Right atrium auricular region (tissue), 2 donors: ENCODE data around the gene DNAJA2. TPM values are rescaled to one million over a fixed set of nuclear protein-coding genes. Genes with fewer than 3 reads are reported as not detected.
A peak's percentile ranks its signal among the peaks of the same experiment; 100 is the strongest.
"Not testable (repeated sequence)": the region's sequence is repeated elsewhere in the genome, so short reads cannot be mapped to it uniquely, and the experiment has no call there.

Experiments used
- DNase-seq: peaks from one replicate; pipeline ENCODE4 v3.0.0-alpha.2; 2019; ENCODE audit warnings: low spot score
- H3K27ac ChIP-seq, 2 donors: fragments of 200-600 bp; sonication (generic); 1 replicate in 1 of 2; 2 replicates in 1 of 2; pipeline ENCODE4 v1.5.1; 2016 to 2019
- H3K27me3 ChIP-seq, 2 donors: fragments of 200-600 bp; sonication (generic); one replicate each; pipeline versions ENCODE4 v1.5.1 to v1.6.0; 2017 to 2019
- H3K36me3 ChIP-seq: fragments of 200-600 bp; sonication (generic); one replicate; pipeline ENCODE4 v1.5.1; 2016
- H3K4me1 ChIP-seq, 2 donors: fragments of 200-600 bp; sonication (generic); one replicate each; pipeline versions ENCODE4 v1.5.1 to v1.6.0; 2017 to 2019
- H3K4me3 ChIP-seq, 2 donors: fragments of 200-600 bp; sonication (generic); 1 replicate in 1 of 2; 2 replicates in 1 of 2; pipeline ENCODE4 v1.5.1; 2017 to 2019; ENCODE audit warnings: mild to moderate bottlenecking in 1 of 2, moderate library complexity in 1 of 2
- H3K9me3 ChIP-seq, 2 donors: fragments of 200-600 bp; sonication (generic); one replicate each; pipeline ENCODE4 v1.5.1; 2019
- CTCF ChIP-seq, 2 donors: fragments of 200-600 bp; sonication (generic); IDR thresholded peaks; one replicate each; pipeline ENCODE4 v1.5.1; 2019; ENCODE audit warnings: antibody characterized with exemption in 2 of 2
- total RNA-seq, 2 donors: library from RNA; depleted of rRNA; stranded (reverse); fragments of >200 nt; gene quantifications; one replicate each; pipeline ENCODE4 v1.1.0, GENCODE V29; 2016

Gene DNAJA2
- total RNA-seq, 2 donors from 2014 or later, result 50.6 to 74.0 TPM

- no peak for TF ChIP-seq CTCF (IDR thresholded peaks at IDR 0.05)
Measured at GRCh38 chr16:46948548-46949166, 24.8 kb downstream of the DNAJA2 start.

DNA sequence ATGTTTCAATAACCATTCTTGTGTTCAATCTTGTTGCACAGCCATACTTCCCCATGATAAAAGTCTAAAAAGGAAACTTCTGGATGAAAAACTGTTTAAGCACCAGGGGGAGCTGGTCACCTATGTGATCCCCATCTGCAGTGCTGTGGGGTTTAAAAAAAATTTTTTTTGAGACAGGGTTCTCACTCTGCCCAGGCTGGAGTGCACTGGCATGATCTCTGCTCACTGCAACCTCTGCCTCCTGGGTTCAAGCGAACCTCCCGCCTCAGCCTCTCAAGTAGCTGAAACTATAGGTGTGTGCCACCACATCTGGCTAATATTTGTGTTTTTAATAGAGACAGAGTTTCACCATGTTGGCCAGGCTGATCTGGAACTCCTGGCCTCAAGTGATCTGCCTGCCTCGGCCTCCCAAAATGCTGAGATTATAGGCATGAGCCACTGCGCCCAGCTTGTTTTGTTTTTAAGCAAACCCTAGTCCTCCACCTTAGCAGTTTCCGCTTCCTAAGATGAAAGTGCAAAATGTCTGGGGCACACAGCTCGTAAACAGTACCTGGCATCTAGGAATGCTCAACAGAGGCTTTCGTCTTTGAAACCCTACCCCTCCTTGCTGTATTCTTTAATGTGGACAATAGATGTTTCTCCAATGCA is 25.4 kb downstream of the DNAJA2 start:
- no peak for DNase-seq
- TF ChIP-seq CTCF (IDR thresholded peaks at IDR 0.05), result peak in 1 of 2 donors; percentile 59
- Histone ChIP-seq H3K27ac (no peak overlapping the region), H3K27me3 (no peaks in the 10 kb centered on the region), H3K4me1 (no peaks in the 10 kb centered on the region), H3K9me3 (no peaks in the 10 kb centered on the region), H3K4me3 (no peak overlapping the region), H3K36me3 (no peaks in the 10 kb centered on the region)

More at GRCh38 chr16:46948548-46949166, 24.8 kb downstream of the DNAJA2 start:
- no peak for DNase-seq
- Histone ChIP-seq H3K36me3 (no peaks in the 10 kb centered on the region), H3K4me1 (no peaks in the 10 kb centered on the region), H3K4me3 (no peak overlapping the region), H3K27ac (no peak overlapping the region), H3K27me3 (no peaks in the 10 kb centered on the region), H3K9me3 (no peaks in the 10 kb centered on the region)

GRCh38 chr16:46944713-46945112 is 28.8 kb downstream of the DNAJA2 start:
- H3K27ac ChIP-seq, DNase-seq: not testable (repeated sequence)

GRCh38 chr16:46937536-46937935 is 35.9 kb downstream of the DNAJA2 start:
- Histone ChIP-seq H3K27ac (no peak overlapping the region), H3K4me3 (no peak overlapping the region), H3K9me3 (no peaks in the 10 kb centered on the region), H3K36me3 (no peaks in the 10 kb centered on the region), H3K4me1 (no peaks in the 10 kb centered on the region), H3K27me3 (no peaks in the 10 kb centered on the region)
- no peak for TF ChIP-seq CTCF (IDR thresholded peaks at IDR 0.05)
- DNase-seq, result no peak

More at GRCh38 chr16:46944713-46945112, 28.8 kb downstream of the DNAJA2 start:
- not testable (repeated sequence) for H3K4me3 ChIP-seq, H3K4me1 ChIP-seq, H3K36me3 ChIP-seq, H3K9me3 ChIP-seq, H3K27me3 ChIP-seq

DNA sequence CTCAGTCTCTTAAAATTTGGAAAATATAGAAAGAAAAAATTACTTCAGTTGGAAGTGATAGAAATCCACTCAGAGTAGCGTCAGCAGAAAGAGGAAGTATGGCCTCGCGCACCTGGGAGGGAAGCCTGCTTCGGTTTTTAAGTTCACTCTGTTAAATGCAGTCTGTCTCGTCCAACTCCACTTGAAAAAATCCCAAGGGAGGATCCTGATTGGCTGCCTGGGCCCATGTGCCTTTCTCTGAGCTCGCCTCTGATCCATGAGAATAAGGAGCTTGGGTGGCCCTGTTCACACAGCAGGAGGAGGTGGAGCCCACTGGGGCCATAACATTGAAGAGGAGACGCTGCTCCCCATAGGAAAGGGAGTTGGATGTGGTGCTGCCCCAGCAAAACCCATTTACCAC is 40.7 kb downstream of the DNAJA2 start:
- H3K4me3 ChIP-seq, result no peak overlapping the region
- no peaks in the 10 kb centered on the region for H3K36me3 ChIP-seq
- no peaks in the 10 kb centered on the region for H3K27me3 ChIP-seq
- no peak for TF ChIP-seq CTCF (IDR thresholded peaks at IDR 0.05)
- H3K27ac ChIP-seq, result no peak overlapping the region
- peaks cover 0 to 6% of the 10 kb centered on the region in 2 donors for H3K4me1 ChIP-seq
- no peak for DNase-seq
- H3K9me3 ChIP-seq, result no peaks in the 10 kb centered on the region

GRCh38 chr16:46930861-46931260 is 42.6 kb downstream of the DNAJA2 start:
- H3K27ac ChIP-seq, result no peak overlapping the region
- no peak for TF ChIP-seq CTCF (IDR thresholded peaks at IDR 0.05)
- H3K36me3 ChIP-seq, result no peaks in the 10 kb centered on the region
- H3K4me1 ChIP-seq, result peaks cover 0 to 6% of the 10 kb centered on the region in 2 donors
- no peak overlapping the region for H3K4me3 ChIP-seq
- no peak for DNase-seq
- no peaks in the 10 kb centered on the region for H3K9me3 ChIP-seq
- no peaks in the 10 kb centered on the region for H3K27me3 ChIP-seq
